Activated CD8-positive, alpha-beta memory T cell treated with anti-CD3 and anti-CD28 coated beads for 48 hours (primary cell): Measurements from ENCODE around the gene MAT1A.

ENCODE experiments used
- DNase-seq, 3 experiments: peaks; one replicate each; pipeline ENCODE4 v3.0.0-alpha.2; 2020; ENCODE audit warnings: low read depth in 2 of 3, low spot score in 2 of 3

Gene MAT1A

DNA sequence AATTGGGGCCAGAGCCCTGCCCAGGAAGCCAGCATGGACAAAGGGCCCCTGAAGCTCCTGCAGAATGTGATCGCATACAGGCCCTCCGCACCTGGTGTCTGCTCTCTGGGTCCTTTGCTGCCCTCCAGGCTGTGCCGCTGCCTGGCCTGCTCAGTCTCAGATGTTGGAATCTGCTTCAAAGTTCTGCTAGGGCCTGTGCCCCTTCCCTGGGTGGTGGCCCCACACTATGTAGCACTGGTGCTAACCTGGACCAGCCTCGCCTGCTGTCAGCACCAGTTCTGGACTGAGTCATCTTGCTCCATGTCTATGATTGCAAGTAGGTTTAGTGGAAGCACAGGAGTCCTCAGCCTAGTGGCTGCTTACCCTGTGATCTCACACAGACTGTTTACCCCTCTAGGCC is 6.3 kb downstream of the MAT1A start:
- DNase-seq = no peak

DNA sequence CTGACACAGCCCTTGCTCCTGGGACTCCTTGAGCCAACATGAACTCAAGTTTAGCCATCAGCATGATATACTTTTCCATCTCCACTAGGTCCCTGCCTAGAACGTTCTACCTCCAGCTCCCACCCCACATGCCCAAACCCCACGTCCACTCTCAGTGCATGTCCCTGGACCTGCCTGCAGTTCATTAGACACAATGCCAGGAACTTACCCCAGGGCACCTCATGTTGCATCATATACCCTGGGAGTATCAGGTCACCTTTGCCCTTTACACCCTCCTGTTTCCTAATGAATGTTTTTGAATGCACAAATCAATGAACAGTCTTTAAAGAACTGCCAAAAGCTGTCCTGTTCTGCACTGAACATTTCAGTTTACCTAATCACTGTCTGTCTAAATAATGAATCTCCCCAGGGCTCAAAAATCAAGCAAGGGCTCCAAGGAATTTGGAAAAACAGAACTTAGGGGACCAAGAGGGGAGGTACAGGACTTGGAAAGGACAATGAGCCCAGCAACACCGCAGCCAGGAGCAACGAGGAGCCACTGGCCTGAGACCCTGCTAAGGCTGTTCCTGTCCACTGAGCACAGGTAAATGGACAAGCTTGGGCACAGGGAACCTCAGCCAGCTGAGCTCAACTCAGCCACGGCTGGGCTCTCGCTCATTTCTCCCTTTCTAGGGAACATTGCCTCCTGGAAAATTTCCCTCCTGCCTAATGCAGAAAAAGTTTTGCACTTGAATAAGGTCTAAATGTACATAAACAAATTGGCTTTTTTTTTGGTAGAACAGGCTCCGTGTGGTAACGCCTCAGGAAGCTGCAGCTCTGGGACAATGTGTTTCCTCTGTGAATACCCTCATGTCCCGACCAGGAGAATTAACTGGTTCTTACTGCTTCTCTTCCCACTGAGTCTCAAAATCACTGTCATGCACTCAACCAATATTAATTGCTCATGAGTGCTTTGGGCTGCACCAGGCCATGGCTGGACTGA is 7.4 kb downstream of the MAT1A start:
- no peak for DNase-seq

DNA sequence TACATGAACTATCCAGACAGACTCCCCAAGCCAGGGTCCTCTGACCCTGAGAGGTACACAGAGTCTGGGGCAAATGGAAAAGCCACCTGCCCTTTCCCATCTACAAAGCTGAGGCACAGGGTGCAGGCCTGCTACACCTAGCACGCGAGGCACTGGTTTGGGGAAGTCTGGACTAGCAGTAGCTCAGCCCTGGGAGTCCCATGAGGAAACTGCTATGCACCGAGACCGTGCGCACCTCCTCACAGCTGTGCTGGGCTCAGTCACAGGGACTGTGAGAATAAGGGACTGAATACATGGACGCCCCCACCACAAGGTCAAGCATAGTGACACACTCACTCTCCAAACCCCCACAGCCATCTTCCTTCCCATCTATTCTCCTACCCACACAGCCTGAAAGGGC is 8.2 kb downstream of the MAT1A start:
- no peak for DNase-seq

DNA sequence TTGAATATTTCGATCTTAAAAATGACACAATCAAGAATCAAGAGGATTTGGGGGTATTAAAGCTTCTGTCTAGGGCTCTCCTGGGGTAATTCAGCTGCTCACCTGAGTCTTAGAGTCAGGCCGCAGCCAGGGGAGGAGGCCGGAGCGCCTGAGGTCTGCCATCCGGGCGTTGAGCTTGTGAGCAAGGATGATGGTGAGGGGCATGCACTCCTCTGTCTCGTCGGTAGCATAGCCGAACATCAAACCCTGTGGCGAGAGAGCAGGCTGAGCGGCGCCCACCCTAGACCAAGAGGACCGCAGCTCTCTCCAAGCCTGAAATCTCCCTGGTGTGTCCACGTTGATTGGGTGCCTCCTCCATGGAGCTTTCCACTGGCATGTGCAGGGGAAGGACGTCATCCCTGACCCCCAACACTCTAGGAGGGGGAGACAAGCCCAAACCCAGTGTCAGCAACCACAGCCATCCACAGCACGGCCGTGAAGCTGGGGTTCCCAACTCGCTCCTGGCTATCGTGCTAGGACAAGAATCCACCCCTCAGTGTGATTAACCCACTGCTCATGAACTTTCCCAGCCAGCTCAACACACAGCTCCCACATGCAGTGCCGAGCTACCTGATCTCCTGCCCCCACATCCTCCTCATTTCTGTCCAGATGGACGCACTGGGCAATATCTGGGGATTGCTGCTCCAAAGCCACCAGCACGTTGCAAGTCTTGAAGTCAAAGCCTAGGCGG is 9.2 kb downstream of the MAT1A start:
- no peak for DNase-seq

GRCh38 chr10:80279146-80279545 is 10.3 kb downstream of the MAT1A start:
- DNase-seq = no peak

GRCh38 chr10:80278480-80278879 is 11.0 kb downstream of the MAT1A start:
- DNase-seq = no peak

DNA sequence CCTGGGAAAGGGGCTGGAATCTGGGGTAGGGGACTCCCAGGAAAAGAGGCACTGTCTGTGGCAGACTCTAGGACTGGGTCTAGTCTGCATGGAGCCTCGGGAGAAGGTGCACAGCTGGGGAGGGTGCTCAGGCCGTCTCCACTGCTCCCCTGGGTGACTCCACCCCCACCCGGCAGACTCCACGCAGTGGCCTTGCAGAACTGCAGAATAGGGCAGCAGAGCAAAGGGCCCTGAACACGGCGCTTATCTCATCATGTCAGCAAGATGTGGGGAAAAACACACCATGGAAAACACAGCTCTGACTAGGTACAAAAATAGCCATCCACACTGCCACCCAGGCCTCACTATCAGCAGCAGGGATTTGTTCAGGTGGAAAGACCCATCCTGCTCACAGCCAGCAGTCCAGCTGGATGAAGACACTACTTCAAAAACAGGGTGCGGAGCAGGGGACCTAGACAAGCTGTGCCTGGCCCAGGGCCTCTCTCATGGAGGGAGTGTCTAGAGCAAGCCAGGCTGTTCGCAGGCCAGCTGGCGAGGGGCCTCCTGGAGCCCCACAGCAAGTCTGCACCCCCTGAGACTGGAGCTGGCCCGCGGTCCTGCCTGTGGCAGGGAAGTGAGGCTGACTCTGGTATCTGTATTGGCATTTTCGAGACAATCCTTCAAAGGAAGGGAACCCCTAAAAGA is 11.7 kb downstream of the MAT1A start:
- no peak for DNase-seq

- no peak for DNase-seq
These were observed 12.4 kb downstream of the MAT1A start for GRCh38 chr10:80277016-80277415.

DNA sequence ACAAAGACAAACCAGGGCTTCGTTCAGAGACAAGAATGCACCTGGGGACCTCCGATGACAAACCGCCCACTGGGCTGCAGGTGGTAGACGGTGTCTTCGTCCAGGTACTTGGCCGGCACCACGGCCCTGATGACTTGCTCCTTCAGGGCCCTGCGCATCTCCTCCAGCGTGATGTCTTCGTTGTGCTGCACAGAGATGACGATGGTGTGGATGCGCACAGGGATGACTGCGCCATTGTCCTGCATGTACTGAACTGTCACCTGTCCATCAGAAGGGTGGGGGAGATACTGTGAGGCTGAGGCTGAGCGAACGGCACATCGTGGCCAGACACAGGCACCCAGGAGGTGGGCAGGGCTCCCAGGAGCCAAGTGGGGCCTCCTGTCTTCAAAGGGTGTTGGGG is 13.1 kb downstream of the MAT1A start:
- DNase-seq = no peak

- no peak for DNase-seq
These were observed 13.7 kb downstream of the MAT1A start for GRCh38 chr10:80275756-80276155.

DNA sequence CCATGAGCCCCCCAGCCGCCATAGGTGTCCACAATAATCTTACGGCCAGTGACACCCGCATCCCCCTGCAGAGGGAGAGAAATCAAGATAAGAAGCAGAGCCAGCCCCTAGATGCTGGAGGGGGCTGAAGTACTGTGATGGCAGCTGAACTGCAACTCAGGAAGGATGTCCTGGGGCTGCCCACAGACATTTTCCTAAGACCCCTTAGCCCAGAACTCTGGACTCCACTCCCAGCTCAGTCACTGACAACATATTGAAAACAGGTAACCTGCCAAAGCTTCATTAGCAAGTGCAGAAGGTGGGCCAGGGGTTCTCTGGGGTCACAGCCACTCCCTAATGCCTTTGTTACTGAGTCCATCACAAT is 14.3 kb downstream of the MAT1A start:
- DNase-seq = no peak

GRCh38 chr10:80274396-80275134 is 14.9 kb downstream of the MAT1A start:
- DNase-seq = no peak

DNA sequence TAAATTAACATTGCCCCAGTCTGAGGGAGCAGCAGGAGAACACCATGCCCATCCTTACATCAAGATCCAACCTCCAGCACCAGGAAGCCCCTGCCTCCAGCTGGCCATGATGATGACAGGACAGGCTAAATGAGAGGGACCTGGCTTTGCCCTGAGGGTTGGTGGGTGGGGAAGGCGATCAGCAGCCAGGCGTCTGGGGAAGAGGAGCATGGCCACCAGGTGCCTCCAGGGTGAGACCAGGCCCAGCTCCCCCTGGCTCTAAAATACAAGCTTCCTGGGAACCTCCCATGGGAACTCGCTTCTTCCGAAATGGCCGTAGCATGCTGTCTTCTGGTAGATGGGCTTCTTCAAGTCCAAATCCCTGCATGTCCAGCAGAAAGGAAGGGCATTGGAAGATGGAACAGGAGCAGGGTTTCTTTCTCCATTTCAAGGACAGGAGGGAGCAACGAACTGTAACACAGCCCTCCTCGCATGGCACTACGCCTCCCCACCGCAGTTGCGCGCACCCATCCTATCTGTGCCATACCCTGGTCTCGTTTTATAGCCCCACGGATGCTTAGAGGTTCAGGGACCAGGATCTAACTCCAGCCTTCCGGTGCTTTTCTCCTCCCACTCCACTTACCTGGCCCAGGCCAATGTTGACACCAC is 15.8 kb downstream of the MAT1A start:
- no peak for DNase-seq

GRCh38 chr10:80272793-80273522 is 16.5 kb downstream of the MAT1A start:
- no peak for DNase-seq

DNA sequence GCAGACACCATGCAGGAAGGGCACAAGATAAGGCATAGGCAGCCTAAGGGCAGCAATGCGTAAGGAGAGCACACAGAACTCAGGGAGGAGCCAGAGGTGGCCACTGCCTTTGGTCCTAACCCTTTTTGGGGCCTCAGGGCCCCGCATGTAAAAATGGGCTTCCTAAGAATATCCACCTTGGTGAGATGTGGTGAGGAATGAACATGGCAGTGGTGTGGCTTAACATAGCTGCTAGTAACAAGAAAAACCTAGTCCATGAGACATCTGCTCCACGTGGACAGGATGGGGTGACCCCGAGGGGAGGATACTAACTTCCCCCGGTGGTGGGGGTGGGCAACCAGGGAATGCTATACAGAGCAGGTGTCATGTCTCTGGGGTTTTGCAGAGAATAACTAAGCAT is 18.0 kb downstream of the MAT1A start:
- DNase-seq = no peak

DNA sequence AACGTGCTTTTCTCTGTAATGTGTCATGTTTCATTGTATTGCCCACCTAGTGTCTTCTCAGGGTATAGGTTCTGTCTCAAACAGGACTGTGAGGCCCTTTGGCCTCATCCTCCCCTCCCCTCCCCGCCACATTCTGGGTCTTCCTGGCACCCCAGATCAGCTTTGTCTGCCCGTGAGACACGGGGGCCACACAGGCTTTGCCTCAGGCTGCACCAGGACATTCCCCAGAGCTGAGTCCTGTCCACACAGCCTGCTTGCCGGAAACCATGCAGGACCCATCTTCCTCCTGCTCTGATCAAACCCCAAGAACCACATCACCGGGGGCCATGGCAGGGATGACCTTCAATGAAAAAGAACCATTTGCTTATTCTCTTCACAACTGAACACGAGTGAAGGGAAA is 18.6 kb downstream of the MAT1A start:
- DNase-seq = no peak

DNA sequence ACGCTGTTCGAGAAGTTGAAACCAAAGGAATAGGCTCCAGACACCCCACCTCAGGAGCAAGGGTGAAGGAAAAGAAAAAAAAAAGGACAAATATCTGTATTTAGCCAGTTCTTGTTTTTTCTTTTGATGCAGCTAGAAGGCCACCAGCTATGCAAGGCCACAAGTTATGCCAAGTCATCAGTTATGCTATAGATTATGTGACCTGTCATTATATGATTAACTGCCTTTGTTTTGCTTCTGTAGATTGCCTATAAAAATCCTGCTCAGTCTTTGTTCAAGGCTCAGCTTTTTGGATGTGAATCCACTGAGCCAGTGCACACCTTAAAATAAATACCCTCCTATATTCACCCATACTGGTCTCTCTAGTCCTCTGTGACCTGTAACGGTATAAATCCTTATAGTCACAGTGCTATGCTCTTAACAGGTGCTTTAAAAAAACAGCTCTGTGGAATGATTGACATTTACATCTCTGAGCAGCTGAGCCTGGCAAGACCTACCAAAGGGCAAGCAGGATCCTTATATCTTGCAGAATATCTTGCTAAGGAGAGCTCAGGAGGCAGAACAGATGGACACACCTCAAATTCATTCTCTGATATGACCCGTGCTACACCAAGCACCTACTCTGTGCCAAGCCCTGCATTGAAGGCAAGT is 20.4 kb downstream of the MAT1A start:
- DNase-seq = no peak

- DNase-seq = no peak
These were observed 21.2 kb downstream of the MAT1A start for GRCh38 chr10:80268266-80268665.

- no peak for DNase-seq
These were observed 23.0 kb downstream of the MAT1A start for GRCh38 chr10:80266513-80266863.
